Stomach smooth muscle (tissue), 2 donors: ENCODE measurements around the gene RPL28.
A peak's percentile ranks its signal among the peaks of the same experiment; 100 is the strongest.

Experiments used
- H3K27ac ChIP-seq: one replicate; pipeline ENCODE4 v1.7.0; 2013; ENCODE audit warnings: mild to moderate bottlenecking, low read length, inconsistent platforms
- H3K27me3 ChIP-seq, 2 donors: one replicate each; pipeline ENCODE4 v1.7.0; 2013; ENCODE audit warnings: low read length in 2 of 2; ENCODE audit not compliant: insufficient read depth in 2 of 2, control insufficient read depth in 1 of 2
- H3K36me3 ChIP-seq, 2 donors: one replicate each; pipeline ENCODE4 v1.7.0; 2013; ENCODE audit warnings: low read length in 2 of 2; ENCODE audit not compliant: control insufficient read depth in 2 of 2, insufficient read depth in 2 of 2
- H3K4me1 ChIP-seq: one replicate; pipeline ENCODE4 v1.7.0; 2013; ENCODE audit warnings: low read length; ENCODE audit not compliant: control insufficient read depth, insufficient read depth
- H3K4me3 ChIP-seq, 2 donors: one replicate each; pipeline ENCODE4 v1.7.0; 2013; ENCODE audit warnings: low read length in 2 of 2
- H3K9ac ChIP-seq, 2 donors: one replicate each; pipeline ENCODE4 v1.7.0; 2013; ENCODE audit warnings: low read length in 2 of 2, mild to moderate bottlenecking in 1 of 2
- H3K9me3 ChIP-seq, 2 donors: one replicate each; pipeline ENCODE4 v1.7.0; 2013; ENCODE audit warnings: low read length in 2 of 2; ENCODE audit not compliant: control insufficient read depth in 2 of 2
- donor health status: healthy.
- donor health status: Pancreatic carcinoma.

RPL28 gene

GRCh38 chr19:55368106-55368505, 17.6 kb upstream of the RPL28 start:
- H3K27me3 ChIP-seq = peaks cover 35 to 43% of the 10 kb centered on the region in 2 donors
- H3K4me1 ChIP-seq = peaks cover 8% of the 10 kb centered on the region
- H3K9me3 ChIP-seq = no peaks in the 10 kb centered on the region
- H3K27ac ChIP-seq = no peak overlapping the region
- H3K9ac ChIP-seq = no peak overlapping the region
- no peak overlapping the region for H3K4me3 ChIP-seq
- H3K36me3 ChIP-seq = no peaks in the 10 kb centered on the region

GRCh38 chr19:55368701-55369563, 16.8 kb upstream of the RPL28 start:
- no peak overlapping the region for H3K4me3 ChIP-seq
- H3K9me3 ChIP-seq = no peaks in the 10 kb centered on the region
- no peak overlapping the region for H3K27ac ChIP-seq
- H3K36me3 ChIP-seq = no peaks in the 10 kb centered on the region
- peaks cover 40 to 47% of the 10 kb centered on the region in 2 donors for H3K27me3 ChIP-seq
- H3K9ac ChIP-seq = no peak overlapping the region
- H3K4me1 ChIP-seq = peaks cover 8% of the 10 kb centered on the region

DNA sequence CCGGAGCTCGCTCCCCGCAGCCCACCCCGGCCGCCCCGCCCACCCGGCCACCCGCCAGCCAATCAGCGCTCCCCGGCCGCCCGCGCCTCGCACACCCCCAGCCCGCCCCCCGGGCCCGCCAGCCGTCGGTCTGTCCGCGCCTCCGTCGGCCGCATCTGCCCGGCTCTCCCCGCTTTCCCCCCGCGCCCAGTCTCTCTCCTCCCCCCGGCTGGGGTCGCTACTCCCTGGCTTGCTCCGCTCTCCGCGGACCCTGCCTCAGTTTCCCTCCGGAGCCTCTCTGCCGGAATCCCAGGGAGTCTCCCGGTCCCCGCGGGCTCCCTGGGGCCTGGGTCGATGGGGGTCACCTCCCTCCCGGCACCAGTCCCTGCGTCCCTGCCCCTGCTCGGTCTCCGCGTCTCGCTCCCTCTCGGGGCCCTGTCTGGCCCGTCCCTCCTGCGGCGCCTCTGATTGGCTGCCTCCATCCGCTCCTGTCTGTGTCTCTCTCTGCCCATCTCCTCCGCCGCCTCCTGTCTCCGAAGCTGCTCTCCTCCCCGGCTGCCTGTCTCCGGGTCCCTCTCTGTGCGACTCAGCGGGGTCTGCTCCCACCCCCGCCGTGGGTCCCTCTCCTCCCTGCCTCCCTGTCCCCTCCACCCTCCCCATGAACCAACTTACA, 16.0 kb upstream of the RPL28 start:
- peaks cover 8% of the 10 kb centered on the region for H3K4me1 ChIP-seq
- H3K27me3 ChIP-seq = peaks cover 40 to 55% of the 10 kb centered on the region in 2 donors
- peak overlapping the region in 1 of 2 donors; percentile 44 for H3K4me3 ChIP-seq
- no peak overlapping the region for H3K27ac ChIP-seq
- H3K36me3 ChIP-seq = no peaks in the 10 kb centered on the region
- H3K9me3 ChIP-seq = no peaks in the 10 kb centered on the region
- H3K9ac ChIP-seq = no peak overlapping the region

- Histone ChIP-seq H3K9me3 (no peaks in the 10 kb centered on the region), H3K27ac (no peak within 1 kb of the TSS), H3K4me3 (peak within 1 kb of the TSS in 1 of 2 donors; percentile 44), H3K9ac (no peak within 1 kb of the TSS), H3K4me1 (peaks cover 8% of the 10 kb centered on the region), H3K27me3 (peaks cover 42 to 60% of the 10 kb centered on the region in 2 donors), H3K36me3 (no peaks in the 10 kb centered on the region)
Measured at GRCh38 chr19:55370305-55370988, 15.3 kb upstream of the RPL28 start, which contains the start of gene IL11. Gene IL11, minus strand, starts transcription at chr19:55370463. Its CDS starts 153 bp downstream, at chr19:55370310.

DNA sequence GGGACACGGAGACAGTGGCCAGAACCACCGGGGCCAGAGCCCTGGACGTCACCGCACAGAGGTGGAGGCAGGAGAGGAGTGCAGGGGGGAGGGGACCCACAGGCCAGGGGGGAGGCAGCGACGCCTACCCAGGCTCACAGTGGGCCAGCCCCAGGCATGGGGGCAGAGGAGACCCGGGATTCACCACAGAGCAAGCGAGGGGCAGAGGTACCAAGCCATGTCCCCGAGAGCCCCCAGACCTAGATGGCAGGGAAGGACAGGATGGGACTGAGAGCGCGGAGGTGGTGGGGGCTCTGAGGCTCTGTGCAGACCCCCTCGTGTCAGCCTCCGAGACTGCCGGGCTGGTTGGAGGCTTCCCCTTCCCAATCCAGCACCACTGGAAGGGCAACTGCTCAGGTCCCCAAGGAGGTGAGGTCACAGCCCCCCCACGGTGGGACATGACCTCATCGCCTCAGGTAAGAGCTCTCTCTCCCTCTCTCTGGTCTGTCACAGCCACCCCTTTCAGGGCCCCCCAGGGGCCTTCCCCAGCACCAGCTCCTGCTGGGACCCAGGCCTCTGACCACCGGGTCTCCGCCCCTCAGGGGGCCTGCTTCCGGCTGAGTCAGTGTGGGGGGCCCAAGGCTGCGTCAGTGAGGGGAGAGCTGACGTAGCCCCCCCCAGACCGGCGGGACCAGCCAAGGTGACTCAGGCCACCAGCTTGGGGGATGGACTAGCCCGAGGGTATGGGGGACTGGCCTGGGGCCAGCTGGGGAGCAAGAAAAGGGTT, 13.2 kb upstream of the RPL28 start:
- peaks cover 8% of the 10 kb centered on the region for H3K4me1 ChIP-seq
- H3K4me3 ChIP-seq = no peak overlapping the region
- no peaks in the 10 kb centered on the region for H3K9me3 ChIP-seq
- H3K27me3 ChIP-seq = peaks cover 56 to 73% of the 10 kb centered on the region in 2 donors
- H3K36me3 ChIP-seq = no peaks in the 10 kb centered on the region
- no peak overlapping the region for H3K27ac ChIP-seq
- H3K9ac ChIP-seq = no peak overlapping the region

- Histone ChIP-seq H3K27me3 (peaks cover 49 to 71% of the 10 kb centered on the region in 2 donors), H3K9me3 (no peaks in the 10 kb centered on the region), H3K4me3 (no peak overlapping the region), H3K36me3 (no peaks in the 10 kb centered on the region), H3K27ac (no peak overlapping the region), H3K9ac (no peak overlapping the region), H3K4me1 (peaks cover 8% of the 10 kb centered on the region)
Measured at GRCh38 chr19:55373306-55373992, 12.3 kb upstream of the RPL28 start.

DNA sequence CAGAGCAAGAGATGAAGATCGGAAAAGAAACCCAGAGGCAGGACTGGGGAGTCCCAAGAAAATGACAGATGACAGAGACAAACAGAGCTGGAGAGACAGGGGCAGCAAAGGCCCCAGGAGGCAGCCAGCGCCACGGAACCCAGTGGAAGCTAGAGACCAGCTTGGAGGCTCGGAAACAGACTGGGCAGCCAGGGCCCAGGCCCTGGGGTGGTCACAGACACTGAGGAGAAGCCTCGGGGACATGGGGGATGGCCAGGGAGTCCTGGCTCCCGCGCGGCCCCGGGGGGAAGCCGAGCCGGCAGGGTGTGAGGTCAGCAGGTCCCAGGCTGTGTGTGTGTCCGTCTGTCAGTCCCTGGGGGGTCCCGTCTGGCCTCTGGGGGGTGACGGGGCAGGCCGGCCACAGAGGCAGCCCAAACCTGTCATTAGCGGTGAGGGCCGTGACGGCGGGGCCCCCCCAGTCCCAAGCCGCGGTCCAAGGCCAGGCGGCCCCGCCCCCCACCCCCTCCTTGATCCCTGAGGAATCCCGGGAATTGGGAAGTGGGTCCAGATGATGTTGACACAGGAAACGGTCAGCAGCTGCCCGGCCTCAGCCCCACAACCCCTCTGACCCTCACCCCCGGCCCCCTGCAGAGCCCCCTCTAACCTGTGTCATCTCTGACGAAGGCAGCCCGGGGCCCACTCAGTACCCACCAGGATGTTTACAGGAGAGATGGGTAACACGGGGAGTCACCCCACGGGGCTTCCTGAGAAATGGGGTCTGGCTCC, 11.6 kb upstream of the RPL28 start:
- Histone ChIP-seq H3K4me3 (no peak overlapping the region), H3K4me1 (peaks cover 5% of the 10 kb centered on the region), H3K27me3 (peaks cover 43 to 64% of the 10 kb centered on the region in 2 donors), H3K36me3 (no peaks in the 10 kb centered on the region), H3K27ac (no peak overlapping the region), H3K9ac (no peak overlapping the region), H3K9me3 (no peaks in the 10 kb centered on the region)

- H3K36me3 ChIP-seq = no peaks in the 10 kb centered on the region
- no peak within 1 kb of the TSS for H3K27ac ChIP-seq
- H3K4me1 ChIP-seq = no peaks in the 10 kb centered on the region
- H3K27me3 ChIP-seq = peaks cover 32 to 49% of the 10 kb centered on the region in 2 donors
- no peak within 1 kb of the TSS for H3K4me3 ChIP-seq
- H3K9ac ChIP-seq = no peak within 1 kb of the TSS
- H3K9me3 ChIP-seq = no peaks in the 10 kb centered on the region
Measured at GRCh38 chr19:55376241-55376933, 9.3 kb upstream of the RPL28 start, which contains the start of gene TMEM190. Gene TMEM190, plus strand, starts transcription at chr19:55376826. Its CDS starts 28 bp downstream, at chr19:55376854.
